ENCODE results near the gene NAXE.
"Not testable (repeated sequence)": the region's sequence is repeated elsewhere in the genome, so short reads cannot be mapped to it uniquely, and the experiment has no call there.

NAXE gene

GRCh38 chr1:156593661-156593989, 2.0 kb downstream of the NAXE start:
- no peak for DNase-seq

DNA sequence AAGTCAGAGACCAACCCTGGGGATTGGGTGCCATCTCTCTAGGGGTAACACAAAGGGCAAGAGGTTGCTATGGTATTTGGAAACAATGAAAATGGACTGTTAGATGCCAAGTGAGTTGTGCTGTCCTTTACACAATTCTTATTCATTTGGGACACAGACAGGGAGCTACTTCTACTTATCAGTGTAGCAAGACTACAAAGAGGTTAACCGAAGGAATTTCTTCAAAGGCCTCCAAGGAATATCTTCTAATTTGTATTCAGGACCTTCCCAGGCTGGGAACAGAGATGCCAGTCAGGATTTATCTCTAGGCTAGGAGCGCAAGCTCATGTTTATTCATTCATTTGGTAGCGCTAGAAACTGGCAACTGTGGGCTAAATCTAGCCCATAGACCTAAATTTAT, 2.6 kb downstream of the NAXE start:
- no peak for DNase-seq

GRCh38 chr1:156595016-156595415, 3.4 kb downstream of the NAXE start:
- DNase-seq, result no peak

GRCh38 chr1:156596426-156596825, 4.8 kb downstream of the NAXE start:
- no peak for DNase-seq

- DNase-seq, result no peak
Observed at GRCh38 chr1:156598125-156598524, 6.5 kb downstream of the NAXE start.

- DNase-seq, result no peak
Observed at GRCh38 chr1:156598731-156599432, 7.3 kb downstream of the NAXE start.

DNA sequence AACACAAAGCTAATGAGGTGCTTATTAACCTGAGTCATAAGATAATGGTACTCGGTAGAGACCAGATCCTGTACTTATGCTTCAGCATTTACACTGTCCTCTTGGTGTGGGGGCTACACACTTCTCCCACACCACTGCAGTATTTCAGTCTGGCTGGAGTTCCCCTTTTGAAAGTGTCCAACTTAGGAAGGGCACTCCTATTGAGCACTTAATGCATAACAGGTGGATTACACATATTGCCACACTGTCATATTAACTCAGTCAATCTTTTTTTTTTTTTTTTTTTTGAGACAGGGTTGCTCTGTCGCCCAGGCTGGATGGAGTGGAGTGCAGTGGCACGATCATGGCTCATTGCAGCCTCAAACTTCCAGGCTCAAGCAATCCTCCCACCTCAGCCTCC, 8.2 kb downstream of the NAXE start:
- DNase-seq, result no peak

DNA sequence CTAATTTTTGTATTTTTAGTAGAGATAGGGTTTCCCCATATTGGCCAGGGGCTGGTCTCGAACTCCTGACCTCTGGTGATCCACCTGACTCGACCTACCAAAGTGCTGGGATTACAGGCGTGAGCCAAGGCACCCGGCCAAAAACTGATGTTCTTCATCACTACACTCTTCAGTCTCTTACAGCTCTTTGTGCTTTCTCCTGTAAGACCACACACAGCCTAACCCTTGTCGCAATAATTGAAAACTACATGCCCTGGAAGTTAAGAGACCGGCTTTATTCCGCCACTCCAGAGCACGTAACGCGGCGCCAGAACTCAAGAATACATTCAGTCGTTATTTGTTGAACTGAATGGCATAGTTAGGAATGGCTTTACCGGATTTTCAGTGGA, 9.2 kb downstream of the NAXE start:
- no peak for DNase-seq

- peak; percentile 43 to 55 (median 48) for DNase-seq
Observed at GRCh38 chr1:156601122-156601830, 9.7 kb downstream of the NAXE start, which contains the start of gene GPATCH4. TSS of gene GPATCH4 (minus strand) at chr1:156601479.

DNA sequence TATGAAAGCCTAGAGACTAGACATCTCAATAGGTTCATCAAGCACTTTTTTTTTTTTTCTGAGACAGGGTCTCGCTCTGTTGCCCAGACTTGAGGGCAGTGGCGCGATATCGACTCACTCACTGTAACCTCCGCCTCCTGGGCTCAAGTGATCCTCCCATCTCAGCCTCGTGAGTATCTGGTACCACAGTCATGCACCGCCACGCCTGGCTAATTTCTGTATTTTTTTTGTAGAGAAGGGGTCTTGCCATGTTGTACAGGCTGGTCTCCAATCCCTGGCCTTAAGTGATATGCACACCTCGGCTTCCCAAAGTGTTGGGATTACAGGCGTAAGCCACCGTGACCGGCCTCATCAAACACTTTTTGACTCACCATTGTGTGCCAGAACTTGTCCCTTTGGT, 10.3 kb downstream of the NAXE start:
- no peak for DNase-seq

- no peak for DNase-seq
Observed at GRCh38 chr1:156602557-156602993, 11.0 kb downstream of the NAXE start.

DNA sequence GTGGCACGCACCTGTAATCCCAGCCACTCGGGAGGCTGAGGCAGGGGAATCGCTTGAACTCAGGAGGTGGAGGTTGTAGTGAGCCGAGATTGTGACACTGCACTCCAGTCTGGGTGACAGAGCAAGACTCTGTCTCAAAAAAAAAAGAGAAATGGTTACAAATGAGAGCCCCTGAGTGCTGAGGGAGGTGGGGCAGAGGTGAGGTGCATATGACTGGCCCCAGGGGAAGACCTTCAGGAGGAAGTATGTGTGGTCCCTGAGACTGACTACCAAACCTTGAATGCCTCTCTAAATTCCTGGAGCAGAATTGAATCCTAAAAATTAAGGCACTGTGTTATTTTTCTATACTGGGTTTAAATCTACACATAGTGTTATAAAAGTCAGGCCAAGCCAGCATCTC, 15.8 kb downstream of the NAXE start:
- DNase-seq, result not testable (repeated sequence)

DNA sequence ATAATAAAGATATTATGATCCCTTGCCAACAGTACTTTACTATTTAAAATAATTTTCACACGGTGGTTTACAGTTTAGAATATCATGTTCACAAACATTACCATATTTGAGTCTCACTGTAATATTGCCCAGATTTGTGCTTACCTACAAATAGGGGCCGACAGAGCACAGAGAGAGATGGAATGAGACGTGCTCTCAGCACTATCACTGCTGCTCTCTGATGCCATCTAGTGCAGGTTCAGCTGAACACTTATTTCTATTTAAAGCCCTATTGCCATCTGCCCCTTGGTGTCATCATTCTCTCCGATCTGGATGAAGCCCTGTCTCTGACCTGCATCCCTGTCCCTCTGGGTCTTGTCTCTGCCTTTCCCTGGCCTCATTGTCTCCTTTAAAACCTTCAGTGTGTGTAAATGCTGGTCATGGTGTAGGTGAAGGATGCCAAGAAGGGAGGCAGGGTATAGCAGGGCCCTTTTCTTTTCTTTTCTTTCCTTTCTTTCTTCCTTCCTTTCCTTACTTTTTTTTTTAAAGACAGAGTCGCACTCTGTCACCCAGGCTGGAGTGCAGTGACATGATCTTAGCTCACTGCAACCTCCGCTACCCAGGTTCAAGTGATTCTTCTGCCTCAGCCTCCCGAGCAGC, 16.6 kb downstream of the NAXE start:
- peak in 2 of 4 experiments; percentile 20 to 25 for DNase-seq

DNA sequence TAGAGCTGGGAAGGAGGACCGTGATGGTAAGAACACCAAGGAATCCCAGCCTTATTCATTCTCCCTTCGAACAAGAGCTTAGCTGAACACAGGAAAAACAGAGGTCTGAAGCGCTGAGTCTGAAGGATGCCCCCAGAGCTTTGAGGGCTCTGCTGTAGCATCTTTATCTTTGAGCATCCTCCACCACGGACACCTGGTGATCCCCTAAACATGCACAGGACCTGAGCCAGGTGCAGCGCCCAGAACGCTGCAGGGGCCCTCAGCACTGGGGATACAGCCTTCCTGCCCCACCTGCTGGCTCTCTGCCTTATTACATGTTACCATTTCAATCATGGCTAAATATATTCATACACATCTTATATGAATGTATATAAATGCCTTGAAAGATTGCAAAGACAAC, 17.4 kb downstream of the NAXE start:
- DNase-seq, result peak in 3 of 4 experiments; percentile 18 to 46 (median 35)

DNA sequence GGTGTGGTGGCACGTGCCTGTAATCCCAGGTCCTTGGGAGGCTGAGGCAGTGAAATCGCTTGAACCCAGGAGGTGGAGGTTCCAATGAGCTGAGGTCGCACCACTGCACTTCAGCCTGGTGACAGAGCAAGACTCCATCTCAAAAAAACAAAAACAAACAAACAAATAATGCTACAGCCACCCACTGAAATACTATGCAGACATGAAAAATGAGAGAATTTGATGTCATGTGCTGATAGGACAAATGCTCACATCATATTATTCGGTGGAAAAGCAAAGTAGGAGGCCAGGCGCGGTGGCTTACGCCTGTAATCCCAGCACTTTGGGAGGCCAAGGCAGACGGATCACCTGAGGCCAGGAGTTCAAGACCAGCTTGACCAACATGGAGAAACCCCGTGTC, 18.5 kb downstream of the NAXE start:
- DNase-seq, result not testable (repeated sequence)

DNA sequence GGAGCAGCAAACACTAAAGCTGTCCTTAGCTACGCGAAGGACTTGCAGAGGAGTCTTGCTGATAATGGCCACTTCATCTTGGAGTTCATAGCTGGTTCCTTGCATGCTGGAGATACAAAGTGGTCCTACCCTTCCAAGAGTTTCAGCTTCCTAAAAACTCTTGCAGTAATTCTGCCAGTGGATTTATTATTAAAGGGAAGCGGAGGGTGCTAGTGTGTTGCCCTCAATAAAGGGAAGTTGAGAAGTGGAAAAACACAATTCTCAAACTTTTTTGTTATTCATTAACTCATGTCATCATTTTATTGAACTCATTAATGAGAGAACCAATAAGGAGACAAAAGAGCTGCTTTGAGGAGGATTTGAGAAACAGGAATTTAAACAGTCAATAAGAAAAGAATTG, 21.1 kb downstream of the NAXE start:
- no peak for DNase-seq

- DNase-seq, result no peak
Observed at GRCh38 chr1:156615946-156616345, 24.4 kb downstream of the NAXE start.

- no peak for DNase-seq
Observed at GRCh38 chr1:156616463-156616862, 24.9 kb downstream of the NAXE start.

DNA sequence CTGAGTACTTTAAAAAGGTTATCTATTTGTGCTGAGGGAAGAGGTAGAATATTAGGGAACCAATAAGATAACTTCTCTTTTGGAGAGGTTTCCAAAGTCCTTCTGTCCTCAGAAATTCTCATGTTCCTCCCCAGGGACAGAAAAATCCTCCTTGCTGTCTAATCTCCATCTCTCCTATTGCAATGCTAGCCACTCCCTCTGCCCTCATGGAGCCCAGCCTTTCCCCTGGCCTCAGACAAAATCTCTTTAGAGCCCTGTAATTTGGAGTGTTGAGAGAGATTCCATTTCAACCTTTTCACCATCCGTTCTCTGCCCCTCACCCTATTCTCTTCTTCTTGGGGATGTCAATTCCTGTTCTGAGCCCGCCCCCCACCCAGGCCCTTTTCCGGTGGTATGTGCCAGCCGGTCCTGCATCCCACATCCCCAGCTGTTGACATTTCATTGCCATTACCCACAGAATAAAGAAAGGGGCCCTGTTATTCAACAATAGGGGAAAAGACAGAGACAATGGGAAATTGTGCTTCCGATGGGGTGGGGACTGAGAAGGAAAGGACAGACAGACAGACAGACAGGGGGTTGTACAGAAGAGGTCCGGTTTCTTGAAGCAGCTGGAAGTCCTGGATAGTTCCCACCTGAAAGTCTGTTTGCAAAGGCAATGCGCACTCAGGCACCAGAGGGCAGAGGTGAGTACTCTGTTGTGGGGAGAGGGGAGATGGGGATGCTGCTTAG, 27.4 kb downstream of the NAXE start, which contains the start of gene HAPLN2:
HAPLN2 (plus strand) TSS at position 563 of the 729 bp plus-strand sequence. CDS start 4,076 bp downstream, outside the sequence.
- peak in 1 of 4 experiments; percentile 6 for DNase-seq

DNA sequence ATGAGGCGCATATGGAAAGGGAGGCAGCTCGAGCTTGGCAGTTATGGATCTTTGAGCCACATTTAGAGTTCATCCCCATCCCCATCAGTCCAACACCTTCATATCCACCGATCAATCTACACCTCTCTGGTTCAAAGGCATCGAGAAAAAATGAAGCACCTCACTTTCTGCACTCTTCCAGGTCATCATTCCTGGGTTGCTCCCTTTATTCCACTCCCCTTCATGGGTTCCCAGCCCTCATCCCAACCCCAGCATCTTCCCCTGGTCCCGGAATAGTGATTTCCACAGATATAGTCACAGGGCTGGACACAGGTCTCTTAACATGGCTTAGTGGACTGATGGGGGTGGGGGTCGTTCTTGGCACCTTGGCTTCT, 28.0 kb downstream of the NAXE start:
- no peak for DNase-seq

DNA sequence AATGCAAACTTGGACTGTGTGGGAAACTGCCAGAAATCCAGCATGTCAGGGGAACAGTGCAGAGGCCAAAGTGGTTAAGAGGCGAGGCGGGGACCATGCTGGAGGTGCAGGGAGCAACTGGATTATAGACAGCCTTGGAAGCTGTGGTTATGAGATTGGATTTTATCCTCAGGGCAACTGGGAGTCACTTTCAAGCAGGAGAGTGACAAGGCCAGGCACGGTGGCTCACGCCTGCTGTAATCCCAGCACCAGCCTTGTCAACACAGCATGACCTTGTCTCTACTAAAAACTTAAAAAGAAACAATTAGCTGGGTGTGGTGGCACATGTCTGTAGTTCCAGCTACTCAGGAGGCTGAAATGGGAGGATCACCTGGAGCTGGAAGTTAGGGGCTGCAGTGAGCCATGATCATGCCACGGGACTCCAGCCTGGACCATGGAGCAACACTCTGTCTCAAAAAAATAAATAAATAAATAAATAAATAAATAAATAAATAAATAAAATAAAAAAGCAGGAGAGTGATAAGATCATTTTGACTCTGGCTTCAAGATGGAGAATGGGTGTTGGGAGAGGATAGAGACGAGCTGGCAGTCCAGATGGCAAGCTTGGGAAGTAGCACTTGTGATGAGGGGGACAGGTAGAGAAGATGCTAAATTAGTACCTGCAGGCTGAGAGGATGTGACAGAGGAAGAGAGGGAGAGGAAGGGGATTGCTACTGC, 31.2 kb downstream of the NAXE start:
- DNase-seq, result no peak

Data from activated naive CD4-positive, alpha-beta T cell (primary cell).